Brain microvascular endothelial cell (primary cell): ENCODE measurements around the gene PALLD.
"Not testable (repeated sequence)": the region's sequence is repeated elsewhere in the genome, so short reads cannot be mapped to it uniquely, and the experiment has no call there.

Experiments used
- DNase-seq: peaks from one replicate; pipeline ENCODE4 v3.0.0-alpha.2; 2020
- H3K27ac ChIP-seq: fragments of 250-450 bp; sonication (Bioruptor Pico); 2 replicates; pipeline ENCODE4 v1.5.1; 2020; ENCODE audit warnings: mild to moderate bottlenecking, moderate library complexity
- H3K27me3 ChIP-seq: fragments of 250-450 bp; sonication (Bioruptor Pico); replicated peaks from 2 replicates; pipeline ENCODE4 v1.5.1; 2020; ENCODE audit warnings: mild to moderate bottlenecking
- H3K36me3 ChIP-seq: fragments of 250-450 bp; sonication (Bioruptor Pico); replicated peaks from 2 replicates; pipeline ENCODE4 v1.5.1; 2020; ENCODE audit warnings: mild to moderate bottlenecking
- H3K4me3 ChIP-seq: 2 replicates; pipeline ENCODE4 v1.5.1; 2011; ENCODE audit warnings: low read depth, mild to moderate bottlenecking, control low read depth, low read length, moderate library complexity
- in situ Hi-C: cut with HindIII; loops from 2 replicates; pipeline ENCODE4 v1.10.0; 2017; ENCODE audit warnings: low sequenced_read_pairs, low pct_ligation_motif_present
- TF ChIP-seq, protein P1 (sequence below): IDR thresholded peaks from 2 replicates; pipeline ENCODE4 v1.5.1; 2011; ENCODE audit warnings: low read depth, mild to moderate bottlenecking, moderate library complexity, low read length, control low read depth, inconsistent platforms; ENCODE audit errors: missing control alignments

The PALLD gene

GRCh38 chr4:168805341-168805740 is 308.5 kb downstream of the PALLD start:
- no peak overlapping the region for H3K27ac ChIP-seq
- no peak overlapping the region for H3K4me3 ChIP-seq
- no peaks in the 10 kb centered on the region for H3K36me3 ChIP-seq
- in situ Hi-C loops: no loop called here
- DNase-seq: no peak
- no peaks in the 10 kb centered on the region for H3K27me3 ChIP-seq
- TF ChIP-seq, protein P1, sequence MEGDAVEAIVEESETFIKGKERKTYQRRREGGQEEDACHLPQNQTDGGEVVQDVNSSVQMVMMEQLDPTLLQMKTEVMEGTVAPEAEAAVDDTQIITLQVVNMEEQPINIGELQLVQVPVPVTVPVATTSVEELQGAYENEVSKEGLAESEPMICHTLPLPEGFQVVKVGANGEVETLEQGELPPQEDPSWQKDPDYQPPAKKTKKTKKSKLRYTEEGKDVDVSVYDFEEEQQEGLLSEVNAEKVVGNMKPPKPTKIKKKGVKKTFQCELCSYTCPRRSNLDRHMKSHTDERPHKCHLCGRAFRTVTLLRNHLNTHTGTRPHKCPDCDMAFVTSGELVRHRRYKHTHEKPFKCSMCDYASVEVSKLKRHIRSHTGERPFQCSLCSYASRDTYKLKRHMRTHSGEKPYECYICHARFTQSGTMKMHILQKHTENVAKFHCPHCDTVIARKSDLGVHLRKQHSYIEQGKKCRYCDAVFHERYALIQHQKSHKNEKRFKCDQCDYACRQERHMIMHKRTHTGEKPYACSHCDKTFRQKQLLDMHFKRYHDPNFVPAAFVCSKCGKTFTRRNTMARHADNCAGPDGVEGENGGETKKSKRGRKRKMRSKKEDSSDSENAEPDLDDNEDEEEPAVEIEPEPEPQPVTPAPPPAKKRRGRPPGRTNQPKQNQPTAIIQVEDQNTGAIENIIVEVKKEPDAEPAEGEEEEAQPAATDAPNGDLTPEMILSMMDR: no peak

GRCh38 chr4:168806247-168806646 is 309.4 kb downstream of the PALLD start:
- H3K27ac ChIP-seq, DNase-seq, H3K27me3 ChIP-seq, H3K36me3 ChIP-seq, in situ Hi-C loops, H3K4me3 ChIP-seq: not testable (repeated sequence)

GRCh38 chr4:168811207-168811606 is 314.4 kb downstream of the PALLD start:
- Histone ChIP-seq H3K27ac (no peak overlapping the region), H3K27me3 (no peaks in the 10 kb centered on the region), H3K36me3 (no peaks in the 10 kb centered on the region), H3K4me3 (no peak overlapping the region)
- in situ Hi-C loops: no loop called here
- no peak for DNase-seq
- TF ChIP-seq, protein P1: no peak

DNA sequence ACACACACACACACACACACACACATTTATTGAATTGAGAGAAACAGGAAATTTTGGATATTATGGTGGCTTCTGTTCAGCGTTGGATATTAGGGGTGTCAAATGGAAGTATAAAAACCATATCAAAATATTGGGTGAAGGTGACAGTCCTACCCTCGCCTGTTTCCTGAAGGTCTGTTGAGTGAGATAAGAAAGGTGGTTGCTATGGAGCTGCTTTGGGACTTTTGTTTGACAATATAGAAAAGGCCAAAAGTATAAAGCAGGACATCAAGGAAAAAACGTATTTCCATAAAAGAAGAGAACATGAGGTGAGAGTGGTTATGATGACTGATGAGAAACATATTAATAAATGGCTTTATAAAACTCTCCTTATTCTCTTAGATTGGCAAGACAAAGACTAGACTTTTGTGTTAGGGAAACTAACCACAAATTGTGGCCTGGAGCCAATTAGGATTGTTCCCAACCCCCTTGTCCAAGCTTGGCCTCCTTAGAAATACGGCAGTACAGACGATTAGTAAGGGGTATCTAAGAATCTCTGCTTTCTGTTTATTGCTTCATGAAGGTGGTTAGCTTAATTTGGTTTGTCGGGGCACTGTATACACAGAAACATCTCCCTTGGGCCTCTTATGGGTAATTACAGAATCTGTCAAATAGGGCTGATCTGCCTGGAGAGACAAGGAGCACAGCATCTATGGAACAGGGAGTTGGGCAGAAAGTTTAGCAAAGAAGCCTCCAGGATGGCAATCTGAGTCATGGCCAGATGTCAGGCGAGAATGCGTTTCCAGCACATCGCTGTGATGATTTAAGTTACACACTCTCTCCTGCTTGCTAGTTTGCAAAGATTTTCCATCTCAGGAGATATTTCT is 315.2 kb downstream of the PALLD start:
- no peak overlapping the region for H3K4me3 ChIP-seq
- H3K27me3 ChIP-seq: no peaks in the 10 kb centered on the region
- in situ Hi-C loops: no loop called here
- TF ChIP-seq, protein P1: no peak
- DNase-seq: peak; percentile 69
- H3K27ac ChIP-seq: peak overlapping the region; percentile 56
- H3K36me3 ChIP-seq: no peaks in the 10 kb centered on the region

DNA sequence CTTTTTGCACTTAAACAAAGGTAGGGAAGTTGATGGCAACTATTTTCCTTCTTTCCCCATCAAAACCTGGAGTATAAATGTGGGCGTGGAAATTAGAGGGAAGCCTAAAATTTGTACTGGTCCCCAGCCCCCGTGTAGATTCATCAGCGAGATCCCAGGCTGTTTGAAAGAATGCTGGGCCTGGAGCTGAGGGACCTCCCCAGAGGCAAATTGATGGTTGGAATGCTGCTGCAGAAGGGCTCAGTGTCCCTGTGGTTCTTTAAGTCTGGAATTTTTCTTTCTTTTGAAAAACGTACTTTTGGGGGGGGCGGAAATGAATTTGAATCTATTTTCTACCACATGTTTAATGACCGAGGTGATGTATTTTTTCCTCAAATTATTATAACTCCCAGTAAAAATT is 316.0 kb downstream of the PALLD start:
- no peak for DNase-seq
- no peaks in the 10 kb centered on the region for H3K27me3 ChIP-seq
- TF ChIP-seq, protein P1: no peak
- H3K4me3 ChIP-seq: no peak overlapping the region
- in situ Hi-C loops: no loop called here
- no peaks in the 10 kb centered on the region for H3K36me3 ChIP-seq
- H3K27ac ChIP-seq: peak overlapping the region; percentile 56

- Histone ChIP-seq H3K4me3 (no peak overlapping the region), H3K27me3 (no peaks in the 10 kb centered on the region), H3K27ac (no peak overlapping the region), H3K36me3 (no peaks in the 10 kb centered on the region)
- TF ChIP-seq, protein P1: no peak
- no peak for DNase-seq
- in situ Hi-C loops: no loop called here
Observed at GRCh38 chr4:168813890-168814289, 317.0 kb downstream of the PALLD start.
